ENCODE measurements around the gene FAM53A. TPM values are rescaled to one million over a fixed set of nuclear protein-coding genes. Genes with fewer than 3 reads are reported as not detected.

FAM53A gene, protein sequence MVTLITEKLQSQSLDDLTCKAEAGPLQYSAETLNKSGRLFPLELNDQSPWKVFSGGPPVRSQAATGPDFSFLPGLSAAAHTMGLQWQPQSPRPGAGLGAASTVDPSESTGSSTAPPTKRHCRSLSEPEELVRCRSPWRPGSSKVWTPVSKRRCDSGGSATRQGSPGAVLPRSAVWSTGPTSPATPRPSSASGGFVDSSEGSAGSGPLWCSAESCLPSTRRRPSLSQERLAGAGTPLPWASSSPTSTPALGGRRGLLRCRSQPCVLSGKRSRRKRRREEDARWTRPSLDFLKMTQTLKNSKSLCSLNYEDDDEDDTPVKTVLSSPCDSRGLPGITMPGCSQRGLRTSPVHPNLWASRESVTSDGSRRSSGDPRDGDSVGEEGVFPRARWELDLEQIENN
- 1.7 TPM for total RNA-seq

DNA sequence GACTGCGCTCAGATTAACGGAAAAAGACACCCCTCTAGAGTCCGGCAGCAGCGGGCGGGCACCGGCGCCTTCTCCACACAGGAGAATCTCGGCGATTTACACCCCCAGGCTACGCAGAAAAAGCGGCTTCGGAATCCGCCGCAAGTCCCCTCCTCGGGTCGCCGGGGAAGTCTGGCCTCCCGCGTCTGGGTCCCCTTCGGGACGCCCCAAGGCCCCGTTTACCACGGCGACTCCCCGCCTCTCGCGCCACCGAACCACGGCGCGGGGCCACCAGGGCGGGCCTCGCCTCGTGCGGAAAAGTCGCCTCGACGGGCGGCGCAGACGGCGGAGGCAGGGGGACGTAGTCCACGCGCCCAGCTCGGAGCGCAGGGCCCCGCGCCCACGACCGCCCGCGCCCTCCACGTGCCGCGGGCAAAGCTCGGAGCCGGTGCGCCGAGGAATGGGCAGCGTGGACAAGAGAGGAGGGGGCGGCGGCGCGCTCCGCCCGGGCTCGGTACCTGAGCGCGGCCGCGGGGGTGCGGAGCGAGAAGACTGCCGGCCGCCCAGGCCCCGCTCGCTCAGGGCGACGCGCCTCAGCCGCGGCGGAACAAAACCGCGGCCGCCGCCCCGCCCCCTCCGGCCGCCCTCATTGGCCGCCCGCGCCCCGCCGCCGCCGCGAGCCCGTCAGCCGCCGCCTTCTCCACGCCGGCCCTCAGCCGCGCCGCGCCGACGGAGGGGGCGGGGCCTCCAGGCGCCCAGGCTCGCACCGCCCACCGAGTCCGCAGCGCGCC is at the start of gene FAM53A:
Gene FAM53A, minus strand, starts transcription at position 578 of the 770 bp plus-strand sequence. CDS start 15,572 bp downstream, outside the sequence.
- peak; percentile 94 for DNase-seq

DNA sequence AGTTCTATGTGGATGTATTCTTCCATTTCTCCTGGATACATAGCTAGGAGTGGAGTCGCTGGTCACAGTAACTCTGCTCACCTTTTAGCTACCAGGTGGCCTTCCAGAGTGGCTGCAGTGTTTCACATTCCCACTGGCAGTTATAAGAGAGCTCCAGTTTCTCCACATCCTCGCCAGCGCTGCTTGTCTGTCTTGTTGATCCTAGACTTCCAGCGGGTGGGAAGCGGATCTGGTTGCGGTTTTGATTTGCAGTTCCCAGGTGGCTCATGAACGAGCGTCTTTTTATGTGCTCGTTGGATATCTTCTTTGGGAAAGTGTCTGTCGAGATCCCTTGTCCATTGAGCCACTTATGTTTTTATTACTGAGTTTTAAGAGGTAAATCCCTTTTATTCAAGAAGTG is 48.8 kb upstream of the FAM53A start:
- no peak for DNase-seq

DNA sequence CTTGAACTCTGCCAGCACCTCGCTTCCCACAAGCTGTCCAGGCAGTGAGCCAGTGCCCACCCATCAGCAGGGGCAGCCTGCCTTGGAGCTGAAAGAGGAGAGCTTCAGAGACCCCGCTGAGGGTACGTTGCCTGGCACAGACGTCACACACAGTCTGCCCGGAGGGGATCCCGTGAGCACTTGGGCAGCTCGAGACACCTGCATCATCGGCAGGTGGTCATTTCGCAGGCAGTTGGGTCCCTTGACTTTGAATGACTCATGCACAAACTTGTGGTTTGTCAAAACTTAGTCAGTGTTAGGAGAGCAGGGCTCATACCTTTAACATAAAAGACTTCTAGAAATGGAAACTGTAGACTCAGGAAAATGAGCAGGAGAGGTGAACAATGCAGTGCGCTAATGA is 47.1 kb upstream of the FAM53A start:
- DNase-seq, result no peak

DNA sequence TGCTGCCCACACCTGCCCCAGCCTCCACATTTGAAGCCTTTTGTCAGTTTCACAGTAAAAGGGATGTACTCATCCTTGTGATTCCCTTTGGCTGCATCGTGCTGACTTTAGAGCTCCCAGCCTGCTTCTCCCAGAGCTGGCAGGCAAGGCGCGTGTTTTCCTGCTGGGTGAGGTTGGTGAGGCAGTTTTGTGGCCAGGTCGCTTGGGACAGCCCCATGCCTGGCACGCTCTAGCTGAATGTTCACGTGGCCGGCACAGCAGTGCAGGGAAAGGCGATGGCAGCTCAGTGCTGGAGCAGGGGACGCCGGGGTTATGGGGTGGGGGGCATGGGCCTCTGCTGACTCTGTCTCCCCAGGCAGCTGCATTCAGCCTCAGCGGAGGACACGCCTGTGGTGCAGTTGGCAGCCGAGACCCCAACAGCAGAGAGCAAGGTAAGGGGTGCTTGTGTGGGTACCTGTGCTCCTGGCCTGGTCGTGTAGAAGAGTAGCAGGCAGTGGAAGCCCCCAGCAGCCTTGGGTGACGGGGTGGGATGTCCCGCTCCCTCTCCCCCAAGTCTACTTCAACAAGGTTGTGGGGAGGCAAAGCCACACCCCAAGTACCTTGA is 46.5 kb upstream of the FAM53A start:
- DNase-seq, result no peak

DNA sequence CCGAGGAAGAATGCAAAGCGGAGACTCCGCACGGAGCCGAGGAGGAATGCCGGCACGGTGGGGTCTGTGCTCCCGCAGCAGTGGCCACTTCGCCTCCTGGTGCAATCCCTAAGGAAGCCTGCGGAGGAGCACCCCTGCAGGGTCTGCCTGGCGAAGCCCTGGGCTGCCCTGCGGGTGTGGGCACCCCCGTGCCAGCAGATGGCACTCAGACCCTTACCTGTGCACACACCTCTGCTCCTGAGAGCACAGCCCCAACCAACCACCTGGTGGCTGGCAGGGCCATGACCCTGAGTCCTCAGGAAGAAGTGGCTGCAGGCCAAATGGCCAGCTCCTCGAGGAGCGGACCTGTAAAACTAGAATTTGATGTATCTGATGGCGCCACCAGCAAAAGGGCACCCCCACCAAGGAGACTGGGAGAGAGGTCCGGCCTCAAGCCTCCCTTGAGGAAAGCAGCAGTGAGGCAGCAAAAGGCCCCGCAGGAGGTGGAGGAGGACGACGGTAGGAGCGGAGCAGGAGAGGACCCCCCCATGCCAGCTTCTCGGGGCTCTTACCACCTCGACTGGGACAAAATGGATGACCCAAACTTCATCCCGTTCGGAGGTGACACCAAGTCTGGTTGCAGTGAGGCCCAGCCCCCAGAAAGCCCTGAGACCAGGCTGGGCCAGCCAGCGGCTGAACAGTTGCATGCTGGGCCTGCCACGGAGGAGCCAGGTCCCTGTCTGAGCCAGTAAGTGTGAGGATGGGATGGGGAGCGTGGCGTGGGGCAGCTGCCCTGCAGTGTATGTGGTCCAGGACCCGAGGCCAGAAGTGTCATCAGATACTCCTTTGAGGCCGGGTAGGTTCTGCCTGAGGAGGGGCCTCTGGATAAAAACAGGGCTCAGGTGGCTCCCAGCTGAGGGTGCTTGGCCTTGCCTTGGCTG is 44.2 kb upstream of the FAM53A start:
- DNase-seq, result no peak

DNA sequence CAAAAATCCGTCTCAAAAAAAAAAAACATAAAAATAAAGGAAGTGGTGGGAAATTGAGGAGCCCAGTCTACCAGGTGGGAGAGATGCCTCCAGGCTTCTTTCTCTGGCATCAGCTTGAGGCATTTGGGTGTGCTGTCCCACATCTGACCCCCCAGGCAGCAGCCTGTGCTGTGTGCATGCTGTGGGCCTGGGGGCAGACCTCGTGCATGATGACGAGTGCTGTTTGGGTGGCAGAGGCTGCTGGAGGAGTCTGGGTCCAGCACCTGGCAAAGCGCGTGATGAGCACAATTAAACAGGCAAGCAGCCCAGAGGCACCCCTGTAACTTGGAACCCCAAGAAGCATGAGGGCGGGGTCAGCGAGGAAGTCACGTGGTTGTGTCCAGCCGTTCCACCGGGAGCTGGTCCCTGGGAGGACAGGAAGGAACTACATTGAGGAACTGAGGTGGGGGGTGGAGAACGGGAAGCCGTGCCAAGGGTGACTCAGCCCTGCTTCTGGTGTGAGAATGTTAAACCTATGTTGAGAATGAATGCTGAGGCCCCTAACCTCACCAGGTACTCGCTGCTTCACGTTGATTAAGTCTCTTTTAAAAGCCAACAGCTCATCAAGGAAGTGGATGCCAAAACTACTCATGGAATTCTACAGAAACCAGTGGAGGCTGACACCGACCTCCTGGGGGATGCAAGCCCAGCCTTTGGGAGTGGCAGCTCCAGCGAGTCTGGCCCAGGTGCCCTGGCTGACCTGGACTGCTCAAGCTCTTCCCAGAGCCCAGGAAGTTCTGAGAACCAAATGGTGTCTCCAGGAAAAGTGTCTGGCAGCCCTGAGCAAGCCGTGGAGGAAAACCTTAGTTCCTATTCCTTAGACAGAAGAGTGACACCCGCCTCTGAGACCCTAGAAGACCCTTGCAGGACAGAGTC is 43.3 kb upstream of the FAM53A start:
- no peak for DNase-seq

DNA sequence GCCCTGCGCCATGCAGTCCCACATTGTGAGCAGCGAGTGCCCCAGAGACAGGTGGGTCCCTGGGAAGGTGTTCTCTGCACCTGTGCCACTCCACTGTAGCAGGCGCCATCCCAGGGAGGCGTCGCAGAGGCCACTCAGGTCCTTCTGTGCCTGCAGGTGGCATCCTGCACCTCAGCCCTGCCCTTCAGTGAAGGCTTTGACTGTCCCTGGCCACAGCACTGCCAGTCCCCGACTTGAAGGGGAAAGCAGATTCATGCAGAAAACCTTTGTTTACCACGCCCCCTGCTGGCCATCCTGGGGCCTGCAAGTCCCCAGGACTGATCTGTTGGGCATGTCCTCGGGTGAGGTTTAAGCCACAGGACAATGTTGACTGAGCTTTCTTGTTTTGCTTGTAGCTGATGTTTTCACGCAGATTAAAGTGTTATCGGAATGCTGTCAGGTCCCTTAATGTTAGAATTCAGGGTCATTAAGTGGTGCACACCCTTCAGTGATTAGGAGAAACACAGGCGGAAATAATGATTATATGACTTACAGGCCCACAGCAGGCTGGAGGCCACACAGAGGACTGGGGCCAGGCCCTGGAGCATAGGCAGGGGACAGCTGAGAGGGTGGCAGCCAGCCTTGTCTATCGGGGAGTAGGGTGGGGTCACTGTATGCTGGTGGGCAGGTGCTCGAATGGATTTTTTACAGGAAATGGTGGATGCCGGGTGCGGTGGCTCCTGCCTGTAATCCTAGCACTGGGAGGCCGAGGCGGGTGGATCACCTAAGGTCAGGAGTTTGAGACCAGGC is 42.2 kb upstream of the FAM53A start:
- DNase-seq, result peak; percentile 93

DNA sequence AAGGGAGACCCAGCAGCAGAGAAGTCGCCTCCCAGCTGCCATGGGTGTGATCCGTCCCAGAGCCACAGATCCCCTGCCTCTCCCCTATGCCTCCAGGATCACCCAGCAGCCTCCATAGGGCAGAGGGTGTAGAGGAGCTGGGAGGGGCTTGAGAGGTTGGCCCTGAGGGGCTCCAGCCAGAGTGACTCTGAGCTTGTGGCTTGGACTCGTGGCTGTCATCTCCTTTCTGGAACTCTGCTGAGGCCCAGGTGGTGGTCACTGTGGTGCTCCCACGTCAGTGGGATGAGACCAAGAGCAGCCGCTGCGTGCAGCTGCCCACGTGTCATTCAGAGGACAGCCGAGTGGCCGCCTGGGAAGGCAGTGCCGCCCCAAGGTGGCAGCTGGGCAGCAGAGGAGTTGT is 41.4 kb upstream of the FAM53A start:
- DNase-seq, result no peak

DNA sequence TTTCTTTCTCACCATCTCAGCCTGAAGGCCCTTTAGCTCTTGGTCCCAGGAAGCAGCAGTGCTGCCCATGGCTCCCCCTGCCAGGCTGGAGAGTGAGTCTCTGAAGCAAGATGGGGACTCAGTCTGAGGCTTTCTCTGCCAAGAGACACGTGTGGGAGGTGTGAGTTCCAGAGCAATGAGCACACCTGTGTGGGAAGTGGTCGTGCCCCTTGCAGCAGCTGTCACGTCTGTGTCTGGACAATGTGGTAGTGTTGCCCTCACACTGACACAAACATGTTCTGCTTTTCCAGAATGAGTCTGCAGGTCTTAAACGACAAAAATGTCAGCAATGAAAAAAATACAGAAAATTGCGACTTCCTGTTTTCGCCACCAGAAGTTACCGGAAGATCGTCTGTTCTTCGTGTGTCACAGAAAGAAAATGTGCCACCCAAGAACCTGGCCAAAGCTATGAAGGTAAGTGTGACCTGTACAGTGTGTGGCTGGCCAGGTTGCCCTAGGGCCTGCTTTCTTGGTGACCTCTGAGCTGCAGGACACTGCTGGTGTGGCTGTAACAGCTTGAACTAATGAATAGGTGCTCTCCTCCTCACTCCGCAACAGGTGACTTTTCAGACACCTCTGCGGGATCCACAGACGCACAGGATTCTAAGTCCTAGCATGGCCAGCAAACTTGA is 39.2 kb upstream of the FAM53A start:
- no peak for DNase-seq

DNA sequence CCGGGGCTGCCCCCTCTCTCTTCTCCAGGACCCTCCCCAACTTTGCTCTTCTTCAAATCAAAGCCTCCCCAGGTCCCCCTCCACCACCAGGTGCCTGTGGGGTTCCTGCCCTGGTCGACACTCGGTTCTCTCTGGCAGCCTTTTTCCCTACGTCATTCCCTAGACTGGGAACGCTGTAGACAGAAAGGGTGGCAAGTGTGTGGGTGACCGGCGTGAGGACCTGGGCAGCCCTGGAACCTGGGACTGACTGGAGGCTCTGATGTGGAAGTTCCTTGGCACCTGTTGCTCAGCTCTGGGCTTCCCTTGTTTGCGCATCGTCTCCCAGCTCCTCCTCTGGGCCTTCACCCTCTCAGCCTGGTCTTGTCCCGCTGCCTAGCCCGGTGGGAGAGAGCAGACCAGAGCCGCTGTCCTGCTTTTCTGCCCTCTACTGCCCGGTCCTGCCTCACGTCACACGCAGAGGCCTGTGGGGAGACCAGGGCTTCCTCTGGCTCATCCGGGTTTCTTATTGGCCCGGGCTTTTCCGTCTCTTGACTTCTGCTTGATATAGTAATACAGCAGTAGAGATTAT is 38.5 kb upstream of the FAM53A start:
- DNase-seq, result no peak

DNA sequence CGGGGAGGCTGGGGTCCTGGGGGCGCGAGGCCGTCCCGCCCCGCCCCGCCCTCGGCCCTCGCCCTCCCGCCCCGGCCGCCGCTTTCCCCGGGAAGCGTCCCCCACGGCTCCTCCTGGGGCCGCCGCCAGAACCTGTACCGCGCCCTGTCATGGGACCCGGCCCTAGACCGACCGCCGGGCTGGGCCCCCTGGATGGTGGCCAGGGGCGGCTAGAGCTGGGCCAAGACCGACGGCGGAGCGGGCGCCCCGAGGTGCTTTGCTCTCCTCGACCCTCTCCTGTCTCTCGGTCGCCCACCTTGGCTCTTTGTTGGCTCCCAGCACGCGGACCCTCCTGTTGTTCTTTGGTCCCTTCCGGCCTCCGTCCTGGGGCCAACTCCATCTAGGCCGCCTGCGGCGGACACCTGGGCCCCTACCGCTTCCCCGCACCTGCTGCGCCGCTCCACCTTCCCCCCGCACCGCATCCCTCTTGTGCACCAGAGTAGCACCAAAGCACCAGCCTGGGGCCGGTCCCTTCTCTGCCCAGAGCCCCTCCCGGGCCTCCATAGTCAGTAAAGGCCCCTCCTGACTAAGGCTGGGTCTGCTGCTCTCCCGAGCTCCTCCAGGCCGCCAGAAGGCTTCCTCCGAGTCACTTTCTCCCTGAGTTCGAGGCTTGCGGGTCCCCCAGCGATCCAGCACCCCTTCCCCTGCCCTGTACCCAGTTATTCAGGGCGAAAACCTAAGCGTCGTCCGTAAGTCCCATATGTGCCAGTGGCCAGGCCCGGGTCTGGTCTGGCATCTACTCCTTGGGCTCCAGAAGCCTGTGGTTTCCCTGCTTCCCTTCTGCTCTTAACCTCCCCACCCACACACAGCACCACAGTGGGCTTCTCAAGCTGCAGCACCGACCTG is 37.8 kb upstream of the FAM53A start:
- DNase-seq, result no peak

DNA sequence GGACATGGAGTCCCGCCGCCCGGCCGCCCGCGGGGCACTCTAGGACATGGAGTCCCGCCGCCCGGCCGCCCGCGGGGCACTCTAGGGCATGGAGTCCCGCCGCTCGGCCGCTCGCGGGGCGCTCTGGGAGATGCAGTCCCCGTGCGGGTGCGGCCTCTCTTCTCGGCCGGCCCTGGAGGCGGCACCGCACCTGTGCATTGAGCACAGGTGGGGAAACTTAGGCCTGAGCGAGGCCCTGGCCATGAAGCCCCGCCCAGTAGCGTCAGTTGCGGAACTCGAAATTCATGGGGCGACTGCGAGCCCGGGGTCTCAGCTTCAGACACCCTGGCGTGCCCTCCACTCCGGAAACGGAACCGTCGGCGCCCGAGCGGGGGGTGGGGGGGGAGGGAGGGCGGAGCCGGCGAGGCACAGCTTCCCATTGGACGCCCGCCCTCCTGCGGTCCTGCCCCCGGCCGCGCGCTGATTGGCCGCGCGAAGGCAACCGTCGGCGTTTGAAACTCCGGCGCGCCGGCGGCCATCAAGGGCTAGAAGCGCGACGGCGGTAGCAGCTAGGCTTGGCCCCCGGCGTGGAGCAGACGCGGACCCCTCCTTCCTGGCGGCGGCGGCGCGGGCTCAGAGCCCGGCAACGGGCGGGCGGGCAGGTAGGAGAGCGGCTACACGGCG is 37.0 kb upstream of the FAM53A start, which contains the start of the genes TACC3 and TMEM129:
Gene TACC3, plus strand, starts transcription at position 519 of the 663 bp plus-strand sequence. CDS start 1,901 bp downstream, outside the sequence.
Gene TMEM129, minus strand, starts transcription at position 321 of the 663 bp plus-strand sequence. CDS start 486 bp downstream, outside the sequence.
- peak; percentile 97 for DNase-seq

DNA sequence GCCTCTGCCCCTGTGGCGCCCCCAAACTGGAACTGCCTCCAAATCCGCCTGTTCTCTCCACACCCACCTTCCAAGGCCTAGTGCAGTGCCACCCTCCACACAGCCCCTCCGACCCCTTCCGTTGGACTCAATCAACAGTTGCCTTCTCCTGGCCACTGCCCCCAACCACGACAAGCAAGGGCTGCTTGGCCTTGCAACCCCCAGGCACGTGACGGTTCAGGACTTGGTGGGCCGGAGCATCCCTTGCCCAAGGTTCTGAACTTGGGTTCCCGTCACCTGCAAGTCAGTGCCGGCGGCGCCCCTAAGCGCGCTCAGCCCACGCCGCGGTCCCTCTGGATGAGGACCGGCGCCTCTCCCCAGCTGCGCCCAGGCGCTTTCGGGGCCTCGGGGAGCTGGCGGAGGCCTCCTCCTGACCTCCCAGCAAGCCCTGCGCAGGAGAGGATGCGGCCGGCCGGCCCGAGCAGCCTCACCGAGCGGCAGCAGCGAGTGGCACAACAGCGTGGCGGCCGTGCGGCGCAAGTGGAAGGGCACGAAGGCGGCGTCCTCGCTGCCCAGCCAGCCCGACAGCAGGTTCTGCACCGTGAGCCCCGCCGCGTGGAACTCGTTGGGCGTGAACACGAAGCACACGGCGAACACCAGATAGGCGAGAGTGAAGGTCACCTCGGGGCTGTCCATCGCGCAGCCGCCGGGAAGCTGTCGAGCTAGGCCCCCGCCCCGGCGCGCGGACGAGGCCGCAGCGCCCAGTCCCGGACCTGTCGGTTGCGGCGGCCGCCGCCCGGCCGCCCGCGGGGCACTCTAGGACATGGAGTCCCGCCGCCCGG is 36.3 kb upstream of the FAM53A start:
- DNase-seq, result peak; percentile 47

DNA sequence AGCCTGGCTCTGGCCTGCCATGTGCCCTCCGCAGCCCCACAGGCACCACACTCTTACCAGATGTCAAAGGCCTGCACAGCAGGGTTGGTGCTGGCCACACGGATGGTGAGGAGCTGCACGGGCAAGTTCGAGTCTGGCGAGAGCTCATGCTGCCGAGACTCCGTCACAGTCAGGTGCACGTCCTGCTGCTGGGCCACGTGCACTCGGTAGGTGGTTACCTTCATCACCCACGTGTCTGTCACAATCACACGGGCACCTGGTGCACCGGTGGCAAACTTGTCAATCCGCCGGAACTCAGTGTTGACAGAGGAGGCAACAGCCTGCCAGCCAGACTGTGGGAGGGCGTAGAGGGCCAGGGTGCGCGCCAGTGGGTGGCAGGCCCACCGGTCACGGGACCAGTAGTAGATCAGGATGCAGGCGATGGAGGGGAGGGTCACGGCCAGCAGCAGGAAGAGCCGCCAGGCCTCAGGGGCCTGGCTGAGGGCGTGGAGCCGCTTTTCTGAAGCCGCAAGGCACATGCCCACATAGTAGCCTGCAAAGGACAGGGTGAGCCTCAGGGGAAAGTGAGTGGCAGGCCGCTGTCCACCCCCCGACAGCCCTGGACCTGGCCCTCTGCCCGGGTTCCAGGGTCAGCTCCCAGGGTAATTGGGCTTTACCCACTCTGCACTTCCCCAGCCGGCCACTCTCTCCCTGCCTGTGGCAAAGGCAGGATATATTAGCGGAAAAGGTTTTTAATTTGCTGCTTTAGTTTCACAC is 34.2 kb upstream of the FAM53A start:
- DNase-seq, result no peak
